Tibial nerve (tissue), 4 donors: ENCODE measurements around the gene NPHP3.

Source experiments
- CTCF ChIP-seq, 5 experiments: fragments of 200-600 bp in 3 of 5; fragments of 450-650 bp in 2 of 5; sonication (generic) in 3 of 5; IDR thresholded peaks; one replicate each; pipeline ENCODE4 v1.5.1; 2016 to 2019; ENCODE audit warnings: antibody characterized with exemption in 5 of 5, mild to moderate bottlenecking in 3 of 5, moderate library complexity in 2 of 5
- EP300 ChIP-seq, 2 donors: sonication (generic); formaldehyde crosslinking; IDR thresholded peaks; one replicate each; pipeline ENCODE4 v1.6.1; 2017; ENCODE audit warnings: antibody characterized with exemption in 2 of 2, mild to moderate bottlenecking in 1 of 2
- POLR2A ChIP-seq, 2 donors: fragments of 450-650 bp; IDR thresholded peaks; one replicate each; pipeline ENCODE4 v1.6.1; 2017; ENCODE audit warnings: antibody characterized with exemption in 2 of 2, mild to moderate bottlenecking in 2 of 2, moderate library complexity in 2 of 2

GRCh38 chr3:132753946-132754345, 31.7 kb upstream of the NPHP3 start:
- TF ChIP-seq POLR2A (IDR thresholded peaks at IDR 0.05) (no peak), CTCF (IDR thresholded peaks at IDR 0.05) (no peak), EP300 (IDR thresholded peaks at IDR 0.05) (no peak)
